HepG2 (cell line): ENCODE data around the gene ZXDC. TPM values are rescaled to one million over a fixed set of nuclear protein-coding genes. Genes with fewer than 3 reads are reported as not detected.

Source experiments
- ATAC-seq: fragments of 200-7000 bp; cut with Tn5 transposase; 3 replicates; pipeline ENCODE4 v1.9.1; 2020; ENCODE audit warnings: mild to moderate bottlenecking, moderate library complexity
- BruUV-seq: library from RNA; stranded (reverse); fragments of 400-500 nt; replicated peaks from 2 replicates; lab custom pipeline; 2021; lab: Mats Ljungman, UMichigan
- CTCF ChIA-PET: fragments of 300-600 bp; formaldehyde crosslinking; extraction: SDS; loops from one replicate; lab custom pipeline; 2021; ENCODE audit warnings: low total read pairs, inconsistent platforms, low intra/inter-chr PET ratio; lab: Yijun Ruan, JAX
- POLR2A ChIA-PET: fragments of 350-600 bp; sonication (Branson Sonifier 250); formaldehyde crosslinking; loops from one replicate; lab custom pipeline; 2020; ENCODE audit warnings: antibody characterized with exemption, inconsistent platforms; lab: Yijun Ruan, JAX
- DNase-seq: peaks from one replicate; pipeline ENCODE4 v3.0.0-alpha.2; 2015; ENCODE audit warnings: low spot score
- FAIRE-seq: peaks from 3 replicates; lab custom pipeline; 2011; peaks lifted over from hg19 to GRCh38; lab: Jason Lieb, UNC
- H2AFZ ChIP-seq: one replicate; pipeline ENCODE4 v1.6.1; 2011; ENCODE audit warnings: low read length, inconsistent platforms
- H3K27ac ChIP-seq: fragments of 300-600 bp; 3 replicates; pipeline ENCODE4 v1.8.0; 2011; ENCODE audit warnings: mixed run types, mild to moderate bottlenecking, mixed read lengths, low read length, inconsistent platforms; ENCODE audit not compliant: insufficient read depth; ENCODE audit errors: extremely low read length
- H3K27me3 ChIP-seq, 2 experiments: fragments of 200-600 bp in 1 of 2; 2 replicates in 1 of 2; 3 replicates in 1 of 2; pipeline versions ENCODE4 v1.6.0 to v1.8.0; 2011; ENCODE audit warnings: low read length in 2 of 2, mild to moderate bottlenecking in 2 of 2, moderate library complexity in 2 of 2, inconsistent platforms in 1 of 2; ENCODE audit not compliant: insufficient read depth in 2 of 2, control insufficient read depth in 1 of 2
- H3K36me3 ChIP-seq, 2 experiments: fragments of 200-600 bp in 1 of 2; replicated peaks in 1 of 2; 2 replicates in 1 of 2; 3 replicates in 1 of 2; pipeline versions ENCODE4 v1.5.1 to v1.8.0; 2011; ENCODE audit warnings: low read length in 2 of 2, inconsistent platforms in 1 of 2; ENCODE audit not compliant: insufficient read depth in 2 of 2, control insufficient read depth in 1 of 2
- H3K4me1 ChIP-seq: 2 replicates; pipeline ENCODE4 v1.5.1; 2012; ENCODE audit warnings: low read length, inconsistent platforms; ENCODE audit not compliant: insufficient read depth
- H3K4me2 ChIP-seq: 2 replicates; pipeline ENCODE4 v1.6.0; 2011; ENCODE audit warnings: low read depth, low read length, inconsistent platforms
- H3K4me3 ChIP-seq, 3 experiments: fragments of 200-600 bp in 1 of 3; sonication (generic), shearing (Covaris generic) in 1 of 3; replicated peaks in 1 of 3; 2 replicates each; pipeline ENCODE4 v1.5.1; 2011 to 2016; ENCODE audit warnings: low read length in 3 of 3, inconsistent platforms in 2 of 3, low read depth in 2 of 3, mild to moderate bottlenecking in 2 of 3, control low read depth in 1 of 3, mixed read lengths in 1 of 3; ENCODE audit not compliant: insufficient read depth in 1 of 3
- H3K79me2 ChIP-seq: one replicate; pipeline ENCODE4 v1.6.1; 2011; ENCODE audit warnings: low read length, inconsistent platforms; ENCODE audit not compliant: insufficient read depth
- H3K9ac ChIP-seq: 2 replicates; pipeline ENCODE4 v1.6.0; 2011; ENCODE audit warnings: mild to moderate bottlenecking, low read depth, low read length, inconsistent platforms; ENCODE audit not compliant: insufficient read depth
- H3K9me3 ChIP-seq: 2 replicates; pipeline ENCODE4 v1.5.1; 2012; ENCODE audit warnings: mild to moderate bottlenecking, low read length
- H4K20me1 ChIP-seq: 2 replicates; pipeline ENCODE4 v1.6.0; 2011; ENCODE audit warnings: inconsistent platforms, mild to moderate bottlenecking, low read length, moderate library complexity; ENCODE audit not compliant: insufficient read depth
- ATF7 ChIP-seq, 2 experiments: fragments of 450-650 bp in 1 of 2; sonication (generic) in 1 of 2; formaldehyde crosslinking in 1 of 2; IDR thresholded peaks; 2 replicates each; pipeline versions ENCODE4 v1.4.0 to v1.6.1; 2016 to 2020; ENCODE audit warnings: antibody characterized with exemption in 1 of 2, mild to moderate bottlenecking in 1 of 2, missing genetic modification reagents in 1 of 2
- CAMTA2 ChIP-seq: sonication (generic); formaldehyde crosslinking; IDR thresholded peaks from 2 replicates; pipeline ENCODE4 v1.4.0; 2020; ENCODE audit warnings: mild to moderate bottlenecking, missing genetic modification reagents, borderline replicate concordance
- CEBPG ChIP-seq: IDR thresholded peaks from 2 replicates; pipeline ENCODE4 v1.6.1; 2016
- MTA1 ChIP-seq: sonication (generic); formaldehyde crosslinking; IDR thresholded peaks from 2 replicates; pipeline ENCODE4 v1.4.0; 2020; ENCODE audit warnings: missing genetic modification reagents, mild to moderate bottlenecking, borderline replicate concordance
- RFX1 ChIP-seq: fragments of 450-650 bp; IDR thresholded peaks from 2 replicates; pipeline ENCODE4 v1.6.1; 2017
- TEAD2 ChIP-seq: sonication (generic); formaldehyde crosslinking; IDR thresholded peaks from 2 replicates; pipeline ENCODE4 v1.9.0; 2021; ENCODE audit warnings: missing genetic modification reagents
- ZBTB26 ChIP-seq: IDR thresholded peaks from 2 replicates; pipeline ENCODE4 v1.6.1; 2016; ENCODE audit warnings: missing compliant biosample characterization, missing genetic modification reagents, borderline replicate concordance
- ZNF232 ChIP-seq: sonication (generic); formaldehyde crosslinking; IDR thresholded peaks from 2 replicates; pipeline ENCODE4 v1.4.0; 2020; ENCODE audit warnings: missing genetic modification reagents, borderline replicate concordance
- ZNF343 ChIP-seq: sonication (generic); formaldehyde crosslinking; IDR thresholded peaks from 2 replicates; pipeline ENCODE4 v1.4.0; 2020; ENCODE audit warnings: mild to moderate bottlenecking, missing genetic modification reagents
- ZNF687 ChIP-seq: sonication (generic); formaldehyde crosslinking; IDR thresholded peaks from 2 replicates; pipeline ENCODE4 v1.5.1; 2020; ENCODE audit warnings: mild to moderate bottlenecking, missing genetic modification reagents, moderate library complexity
- ZNF816 ChIP-seq: sonication (generic); formaldehyde crosslinking; IDR thresholded peaks from 2 replicates; pipeline ENCODE4 v1.8.0; 2022; ENCODE audit warnings: missing genetic modification reagents, mild to moderate bottlenecking, borderline replicate concordance
- WGBS: methylation state at CpG from one replicate; pipeline ENCODE4 v1.1.6; 2017; ENCODE audit warnings: low lambda C conversion rate; 5-methylcytosine and 5-hydroxymethylcytosine counted together
- in situ Hi-C: cut with HindIII; loops from 2 replicates; pipeline ENCODE4 v1.10.0; 2017; ENCODE audit warnings: low pct_unique_long_range_greater_than_20kb; ENCODE audit not compliant: extremely low pct_ligation_motif_present
- intact Hi-C: fragments of 100-400 bp; cut with micrococcal nuclease; formaldehyde crosslinking; loops from one replicate; pipeline ENCODE4 v1.10.0; 2022; ENCODE audit not compliant: unreplicated experiment
- polyA plus RNA-seq, 8 experiments: library from polyadenylated mRNA; depleted of rRNA in 3 of 8; stranded (reverse) in 7 of 8; unstranded in 1 of 8; fragments of >200 nt; fragmentation: Illumina TruSeq in 4 of 8; extraction: Trizol in 4 of 8; gene quantifications; 2 replicates each; pipeline versions ENCODE4 v1.2.1 to v1.2.3, GENCODE V29; 2011 to 2016; ENCODE audit warnings: low read depth in 4 of 8, missing spikeins in 1 of 8, mixed read lengths in 1 of 8; ENCODE audit not compliant: insufficient read depth in 1 of 8
- total RNA-seq, 5 experiments: library from RNA; depleted of rRNA; stranded (reverse); fragments of >200 nt; fragmentation: Illumina TruSeq; extraction: Trizol; gene quantifications; 2 replicates each; pipeline ENCODE4 v1.2.3, GENCODE V29; 2016; ENCODE audit warnings: low read depth in 1 of 5

The ZXDC gene
- total and polyA plus RNA-seq, 2 of the 13 experiments (the other 11 are each of a cell fraction or from before 2014, with no cell fraction given), result 17.6 to 21.2 TPM

- TF ChIP-seq CEBPG (CRISPR knock-in tag) (peak; percentile 99), TEAD2 (CRISPR knock-in tag) (no peak), ZNF232 (CRISPR knock-in tag) (no peak)
These were observed 3.2 kb downstream of the ZXDC start (continued) for GRCh38 chr3:126472277-126473006.

- Histone ChIP-seq H2AFZ (no peak overlapping the region), H3K4me2 (no peak overlapping the region), H4K20me1 (peaks cover 36% of the 10 kb centered on the region), H3K9ac (no peak overlapping the region), H3K9me3 (no peaks in the 10 kb centered on the region), H3K4me3 (no peak overlapping the region), H3K79me2 (peaks cover 76% of the 10 kb centered on the region), H3K4me1 (peaks cover 78% of the 10 kb centered on the region), H3K27me3 (no peaks in the 10 kb centered on the region; a peak in 1 of 5 replicates), H3K27ac (no peak overlapping the region), H3K36me3 (peaks cover 21 to 70% of the 10 kb centered on the region in 2 experiments)
- POLR2A ChIA-PET, result interaction anchor here (1.1 kb wide), 1 partner anchor 13 kb away, joined by 3 read pairs; no protein-coding TSS in a partner anchor
- WGBS, result 96% methylated on average over 11 of the region's 11 CpGs
- FAIRE-seq (no peak), DNase-seq (no peak), ATAC-seq (no peak)
- BruUV-seq, result no TSS peak
- in situ Hi-C loops (no loop called here), intact Hi-C loops (no loop called here)
- CTCF ChIA-PET, result no interaction called here
- peak; percentile 91 for TF ChIP-seq ATF7 (IDR thresholded peaks at IDR 0.05)
- TF ChIP-seq ATF7 (CRISPR knock-in tag; IDR thresholded peaks at IDR 0.05), result no peak
- no peak for TF ChIP-seq MTA1 (CRISPR knock-in tag)
- TF ChIP-seq CAMTA2 (CRISPR knock-in tag), result no peak
- peak; percentile 18; the same call in 1 of the 2 replicates for TF ChIP-seq ZNF687
- TF ChIP-seq ZNF816 (CRISPR knock-in tag), result no peak
- no peak for TF ChIP-seq RFX1
- no peak for TF ChIP-seq ZBTB26 (CRISPR knock-in tag)
- no peak for TF ChIP-seq ZNF343 (CRISPR knock-in tag)
These were observed 6.2 kb downstream of the ZXDC start for GRCh38 chr3:126469479-126469878.
